H9 (cell line): ENCODE results near the gene TUB. TPM values are rescaled to one million over a fixed set of nuclear protein-coding genes. Genes with fewer than 3 reads are reported as not detected.

Experiments used
- DNase-seq: peaks from one replicate; pipeline ENCODE4 v3.0.0-alpha.2; 2017
- H2AFZ ChIP-seq: one replicate; pipeline ENCODE4 v1.6.1; 2013; ENCODE audit warnings: mild to moderate bottlenecking, low read length, control low read depth, moderate library complexity
- H2AK5ac ChIP-seq: 2 replicates; pipeline ENCODE4 v1.6.1; 2013; ENCODE audit warnings: low read length, control low read depth, mixed read lengths; ENCODE audit not compliant: insufficient read length
- H2BK120ac ChIP-seq: one replicate; pipeline ENCODE4 v1.6.1; 2013; ENCODE audit warnings: low read depth, mild to moderate bottlenecking, low read length, control low read depth, inconsistent platforms; ENCODE audit not compliant: poor library complexity, severe bottlenecking
- H2BK12ac ChIP-seq: 2 replicates; pipeline ENCODE4 v1.6.1; 2013; ENCODE audit warnings: low read length, control low read depth, mixed read lengths, low read depth; ENCODE audit not compliant: insufficient read length
- H2BK15ac ChIP-seq: 2 replicates; pipeline ENCODE4 v1.6.1; 2013; ENCODE audit warnings: low read depth, low read length, control low read depth
- H2BK20ac ChIP-seq: one replicate; pipeline ENCODE4 v1.6.1; 2013; ENCODE audit warnings: low read depth, mild to moderate bottlenecking, low read length, control low read depth, inconsistent platforms; ENCODE audit not compliant: poor library complexity, severe bottlenecking
- H2BK5ac ChIP-seq: 2 replicates; pipeline ENCODE4 v1.6.1; 2013; ENCODE audit warnings: low read length, control low read depth, mixed read lengths; ENCODE audit not compliant: insufficient read length
- H3K14ac ChIP-seq: 2 replicates; pipeline ENCODE4 v1.6.1; 2013; ENCODE audit warnings: low read length, control low read depth; ENCODE audit not compliant: insufficient read depth
- H3K18ac ChIP-seq: 2 replicates; pipeline ENCODE4 v1.6.1; 2013; ENCODE audit warnings: low read depth, mild to moderate bottlenecking, mixed read lengths, low read length, control low read depth; ENCODE audit not compliant: insufficient read length
- H3K23ac ChIP-seq: 2 replicates; pipeline ENCODE4 v1.6.1; 2013; ENCODE audit warnings: low read length, control low read depth, mixed read lengths, low read depth; ENCODE audit not compliant: insufficient read length
- H3K23me2 ChIP-seq: 2 replicates; pipeline ENCODE4 v1.6.1; 2013; ENCODE audit warnings: low read depth, mild to moderate bottlenecking, mixed read lengths, low read length, control low read depth; ENCODE audit not compliant: insufficient read length, poor library complexity, severe bottlenecking
- H3K27ac ChIP-seq: 2 replicates; pipeline ENCODE4 v1.5.1; 2013; ENCODE audit warnings: low read length, control low read depth, mixed read lengths, low read depth; ENCODE audit not compliant: insufficient read length
- H3K27me3 ChIP-seq: 2 replicates; pipeline ENCODE4 v1.6.1; 2013; ENCODE audit warnings: low read length, control low read depth, inconsistent platforms; ENCODE audit not compliant: insufficient read depth
- H3K4ac ChIP-seq: 2 replicates; pipeline ENCODE4 v1.6.1; 2013; ENCODE audit warnings: low read depth, mild to moderate bottlenecking, control low read depth, inconsistent platforms, low read length, moderate library complexity
- H3K4me1 ChIP-seq: 2 replicates; pipeline ENCODE4 v1.6.1; 2013; ENCODE audit warnings: low read length, control low read depth, inconsistent platforms; ENCODE audit not compliant: insufficient read depth
- H3K4me2 ChIP-seq: 2 replicates; pipeline ENCODE4 v1.6.1; 2013; ENCODE audit warnings: low read length, control low read depth, mixed read lengths; ENCODE audit not compliant: insufficient read length, insufficient read depth
- H3K56ac ChIP-seq: 2 replicates; pipeline ENCODE4 v1.6.1; 2013; ENCODE audit warnings: low read depth, mild to moderate bottlenecking, mixed read lengths, low read length, control low read depth; ENCODE audit not compliant: insufficient read length
- H3K79me1 ChIP-seq: 2 replicates; pipeline ENCODE4 v1.6.1; 2013; ENCODE audit warnings: low read depth, mild to moderate bottlenecking, moderate library complexity, low read length, control low read depth, inconsistent platforms; ENCODE audit not compliant: insufficient read depth, poor library complexity, severe bottlenecking
- H3K79me2 ChIP-seq: 2 replicates; pipeline ENCODE4 v1.6.1; 2013; ENCODE audit warnings: low read length, control low read depth, inconsistent platforms; ENCODE audit not compliant: insufficient read depth
- H3K9ac ChIP-seq: 2 replicates; pipeline ENCODE4 v1.6.1; 2013; ENCODE audit warnings: low read length, control low read depth, mixed read lengths; ENCODE audit not compliant: insufficient read length; ENCODE audit errors: extremely low read depth
- H3K9me3 ChIP-seq: one replicate; pipeline ENCODE4 v1.6.1; 2013; ENCODE audit warnings: low read depth, low read length, inconsistent platforms; ENCODE audit not compliant: control insufficient read depth
- H3T11ph ChIP-seq: one replicate; pipeline ENCODE4 v1.6.1; 2013; ENCODE audit warnings: mild to moderate bottlenecking, low read length, control low read depth, inconsistent platforms
- H4K20me1 ChIP-seq: one replicate; pipeline ENCODE4 v1.6.1; 2013; ENCODE audit not compliant: control insufficient read depth, insufficient read length, insufficient read depth
- H4K5ac ChIP-seq: 2 replicates; pipeline ENCODE4 v1.6.1; 2013; ENCODE audit warnings: low read depth, mild to moderate bottlenecking, mixed read lengths, low read length, control low read depth; ENCODE audit not compliant: insufficient read length
- H4K8ac ChIP-seq: replicated peaks from 2 replicates; pipeline ENCODE4 v1.6.1; 2013; ENCODE audit warnings: low read length, control low read depth, mixed read lengths, low read depth; ENCODE audit not compliant: insufficient read length
- H4K91ac ChIP-seq: 2 replicates; pipeline ENCODE4 v1.6.1; 2013; ENCODE audit warnings: low read depth, mild to moderate bottlenecking, moderate library complexity, mixed read lengths, low read length, control low read depth; ENCODE audit not compliant: insufficient read length
- H3K27ac Mint-ChIP-seq, 3 experiments: 2 replicates in 2 of 3; 3 replicates in 1 of 3; pipeline ENCODE4 v1.8.0; 2020 to 2021; ENCODE audit warnings: mixed read lengths in 3 of 3, mild to moderate bottlenecking in 1 of 3, moderate library complexity in 1 of 3
- H3K27me3 Mint-ChIP-seq: 2 replicates; pipeline ENCODE4 v1.8.0; 2021; ENCODE audit warnings: low read depth, mild to moderate bottlenecking, moderate library complexity, mixed read lengths
- H3K36me3 Mint-ChIP-seq, 3 experiments: 2 replicates in 2 of 3; 3 replicates in 1 of 3; pipeline ENCODE4 v1.8.0; 2020 to 2021; ENCODE audit warnings: low read depth in 3 of 3, mixed read lengths in 3 of 3; ENCODE audit not compliant: insufficient read depth in 1 of 3
- H3K4me1 Mint-ChIP-seq, 2 experiments: 2 replicates each; pipeline ENCODE4 v1.8.0; 2020; ENCODE audit warnings: mixed read lengths in 2 of 2
- H3K4me3 Mint-ChIP-seq, 2 experiments: 2 replicates in 1 of 2; 3 replicates in 1 of 2; pipeline ENCODE4 v1.8.0; 2020 to 2021; ENCODE audit warnings: mild to moderate bottlenecking in 2 of 2, mixed read lengths in 2 of 2, moderate library complexity in 1 of 2
- H3K9me3 Mint-ChIP-seq, 2 experiments: 2 replicates in 1 of 2; 3 replicates in 1 of 2; pipeline ENCODE4 v1.8.0; 2020; ENCODE audit warnings: mild to moderate bottlenecking in 2 of 2, mixed read lengths in 2 of 2, moderate library complexity in 1 of 2
- WGBS: extraction: QIAGEN DNeasy Blood & Tissue Kit; methylation state at CpG from one replicate; pipeline ENCODE4 v1.1.7; 2013; ENCODE audit warnings: missing lambda C conversion rate, low lambda C conversion rate, mixed read lengths; ENCODE audit not compliant: insufficient read length; ENCODE audit errors: extremely low coverage; 5-methylcytosine and 5-hydroxymethylcytosine counted together
- total RNA-seq: library from RNA; stranded (reverse); gene quantifications from 2 replicates; pipeline ENCODE4 v1.2.1, GENCODE V29; 2021
- TF ChIP-seq, protein P1 (sequence below): fragments of 200-600 bp; sonication (generic); conservative IDR thresholded peaks from 3 replicates; pipeline ENCODE4 v1.8.0; 2021; ENCODE audit warnings: antibody characterized with exemption, mild to moderate bottlenecking

Gene TUB
- total RNA-seq, 1 experiment from 2014 or later: 14.8 TPM

DNA sequence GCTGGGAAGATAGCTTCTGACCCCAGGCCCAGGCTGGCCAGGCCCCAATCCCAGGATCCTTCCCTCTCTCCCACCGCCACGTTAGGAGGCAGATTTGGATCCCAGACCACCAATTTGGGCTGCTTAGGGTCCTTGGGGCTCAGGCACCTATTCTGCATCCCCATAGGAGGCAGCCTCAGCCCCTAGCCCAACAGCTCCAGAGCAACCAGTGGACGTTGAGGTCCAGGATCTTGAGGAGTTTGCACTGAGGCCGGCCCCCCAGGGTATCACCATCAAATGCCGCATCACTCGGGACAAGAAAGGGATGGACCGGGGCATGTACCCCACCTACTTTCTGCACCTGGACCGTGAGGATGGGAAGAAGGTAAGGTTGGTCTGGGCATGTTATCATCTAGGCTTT is 16.1 kb downstream of the TUB start:
- Histone ChIP-seq H4K8ac (no peak overlapping the region), H3K79me2 (no peaks in the 10 kb centered on the region), H3K14ac (no peak overlapping the region), H3T11ph (no peak overlapping the region), H2BK15ac (no peak overlapping the region), H3K9me3 (no peaks in the 10 kb centered on the region), H2BK5ac (no peak overlapping the region), H4K5ac (no peak overlapping the region), H2BK120ac (no peak overlapping the region), H3K4ac (no peak overlapping the region), H3K56ac (no peak overlapping the region), H4K91ac (no peak overlapping the region), H2BK12ac (no peak overlapping the region), H3K18ac (no peak overlapping the region), H3K9ac (no peak overlapping the region), H4K20me1 (no peaks in the 10 kb centered on the region), H3K23me2 (no peaks in the 10 kb centered on the region), H2AK5ac (no peak overlapping the region), H3K4me1 (no peaks in the 10 kb centered on the region), H3K4me2 (no peak overlapping the region), H2BK20ac (no peak overlapping the region), H3K27ac (no peak overlapping the region), H3K23ac (no peak overlapping the region), H3K27me3 (no peaks in the 10 kb centered on the region), H2AFZ (no peak overlapping the region), H3K79me1 (no peaks in the 10 kb centered on the region)
- Mint-ChIP-seq H3K4me3 (no peak overlapping the region), H3K27ac (no peak overlapping the region), H3K36me3 (peaks cover 18 to 46% (median 33%) of the 10 kb centered on the region in 3 experiments; a peak in 6 of 7 replicates), H3K4me1 (peaks cover 0 to 3% of the 10 kb centered on the region in 2 experiments; a peak in 2 of 4 replicates), H3K9me3 (peaks cover 0 to under 1% of the 10 kb centered on the region in 2 experiments; a peak in 1 of 5 replicates), H3K27me3 (peaks cover 2% of the 10 kb centered on the region)
- TF ChIP-seq, protein P1, sequence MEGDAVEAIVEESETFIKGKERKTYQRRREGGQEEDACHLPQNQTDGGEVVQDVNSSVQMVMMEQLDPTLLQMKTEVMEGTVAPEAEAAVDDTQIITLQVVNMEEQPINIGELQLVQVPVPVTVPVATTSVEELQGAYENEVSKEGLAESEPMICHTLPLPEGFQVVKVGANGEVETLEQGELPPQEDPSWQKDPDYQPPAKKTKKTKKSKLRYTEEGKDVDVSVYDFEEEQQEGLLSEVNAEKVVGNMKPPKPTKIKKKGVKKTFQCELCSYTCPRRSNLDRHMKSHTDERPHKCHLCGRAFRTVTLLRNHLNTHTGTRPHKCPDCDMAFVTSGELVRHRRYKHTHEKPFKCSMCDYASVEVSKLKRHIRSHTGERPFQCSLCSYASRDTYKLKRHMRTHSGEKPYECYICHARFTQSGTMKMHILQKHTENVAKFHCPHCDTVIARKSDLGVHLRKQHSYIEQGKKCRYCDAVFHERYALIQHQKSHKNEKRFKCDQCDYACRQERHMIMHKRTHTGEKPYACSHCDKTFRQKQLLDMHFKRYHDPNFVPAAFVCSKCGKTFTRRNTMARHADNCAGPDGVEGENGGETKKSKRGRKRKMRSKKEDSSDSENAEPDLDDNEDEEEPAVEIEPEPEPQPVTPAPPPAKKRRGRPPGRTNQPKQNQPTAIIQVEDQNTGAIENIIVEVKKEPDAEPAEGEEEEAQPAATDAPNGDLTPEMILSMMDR: no peak
- WGBS: no CpG with 5 or more reads among the region's 8 CpGs
- no peak for DNase-seq
